Ascending aorta (tissue), 2 donors: ENCODE results near the gene SHB. TPM values are rescaled to one million over a fixed set of nuclear protein-coding genes. Genes with fewer than 3 reads are reported as not detected.
A peak's percentile ranks its signal among the peaks of the same experiment; 100 is the strongest.

Experiments
- DNase-seq, 2 donors: peaks; one replicate each; pipeline ENCODE4 v3.0.0-alpha.2; 2019; ENCODE audit warnings: low spot score in 2 of 2
- H3K27ac ChIP-seq, 2 donors: fragments of 200-600 bp; sonication (generic); one replicate each; pipeline ENCODE4 v1.5.1; 2016 to 2017; ENCODE audit warnings: mild to moderate bottlenecking in 1 of 2
- H3K27me3 ChIP-seq: fragments of 200-600 bp; sonication (generic); one replicate; pipeline ENCODE4 v1.5.1; 2017
- H3K36me3 ChIP-seq, 2 donors: fragments of 200-600 bp; sonication (generic); one replicate each; pipeline ENCODE4 v1.5.1; 2016
- H3K4me1 ChIP-seq, 2 donors: fragments of 200-600 bp; sonication (generic); one replicate each; pipeline ENCODE4 v1.5.1; 2016 to 2017; ENCODE audit warnings: mild to moderate bottlenecking in 1 of 2
- H3K4me3 ChIP-seq, 2 donors: fragments of 200-600 bp; sonication (generic); one replicate each; pipeline ENCODE4 v1.5.1; 2016 to 2017; ENCODE audit warnings: mild to moderate bottlenecking in 1 of 2
- H3K9me3 ChIP-seq, 2 donors: fragments of 200-600 bp; sonication (generic); one replicate each; pipeline ENCODE4 v1.5.1; 2016
- intact Hi-C: fragments of 100-400 bp; cut with DNase I; formaldehyde crosslinking; loops from one replicate; pipeline ENCODE4 v1.15.1; 2023
- total RNA-seq: library from RNA; depleted of rRNA; stranded (reverse); fragments of >200 nt; gene quantifications from one replicate; pipeline ENCODE4 v1.1.0, GENCODE V29; 2016
- TF ChIP-seq, protein P1 (sequence below), 3 experiments: fragments of 200-600 bp in 2 of 3; fragments of 450-650 bp in 1 of 3; sonication (generic) in 2 of 3; IDR thresholded peaks; one replicate each; pipeline ENCODE4 v1.5.1; 2016 to 2019; ENCODE audit warnings: antibody characterized with exemption in 3 of 3, mild to moderate bottlenecking in 1 of 3, moderate library complexity in 1 of 3

Gene SHB
- total RNA-seq, 1 donor from 2014 or later: 77.8 TPM

DNA sequence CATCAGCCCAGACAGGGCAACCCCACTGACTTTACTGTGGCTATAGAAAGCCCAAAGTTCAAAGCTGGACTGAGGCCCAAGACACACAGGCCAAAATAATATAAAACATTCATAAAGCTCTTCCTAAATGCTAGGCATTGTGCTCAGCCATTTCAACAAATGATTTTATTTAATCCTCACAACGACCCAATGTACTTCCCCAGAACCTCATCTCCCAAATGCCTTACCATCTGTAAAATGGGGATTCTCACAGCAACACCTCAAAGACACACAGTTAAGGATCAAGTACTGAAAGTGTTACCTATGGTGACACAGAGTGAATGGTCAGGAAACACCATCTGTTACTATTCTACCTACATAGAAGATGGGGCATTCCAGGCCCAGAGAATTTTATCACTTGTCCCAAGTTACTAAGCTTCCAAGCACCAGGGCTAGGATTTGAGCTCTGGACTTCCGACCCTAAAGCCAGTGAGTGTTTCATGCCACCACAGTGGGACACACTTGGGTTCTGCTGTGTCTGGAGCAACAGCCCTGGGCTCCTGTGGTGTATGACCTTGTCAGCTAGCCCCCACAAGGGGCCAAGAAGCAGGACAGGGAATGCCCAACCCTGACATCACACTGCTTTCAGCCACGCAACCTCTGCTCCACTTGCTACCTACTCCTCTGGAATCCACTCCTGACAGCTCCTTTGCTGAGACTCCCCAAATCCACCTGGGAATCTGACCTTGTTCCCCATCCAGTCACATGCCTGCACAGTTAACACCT is 15.1 kb downstream of the SHB start:
- intact Hi-C loops: no loop called here
- H3K9me3 ChIP-seq: no peaks in the 10 kb centered on the region
- peaks cover 5 to 20% of the 10 kb centered on the region in 2 donors for H3K4me1 ChIP-seq
- H3K27me3 ChIP-seq: no peaks in the 10 kb centered on the region
- no peak overlapping the region for H3K4me3 ChIP-seq
- H3K27ac ChIP-seq: no peak overlapping the region
- TF ChIP-seq, protein P1, sequence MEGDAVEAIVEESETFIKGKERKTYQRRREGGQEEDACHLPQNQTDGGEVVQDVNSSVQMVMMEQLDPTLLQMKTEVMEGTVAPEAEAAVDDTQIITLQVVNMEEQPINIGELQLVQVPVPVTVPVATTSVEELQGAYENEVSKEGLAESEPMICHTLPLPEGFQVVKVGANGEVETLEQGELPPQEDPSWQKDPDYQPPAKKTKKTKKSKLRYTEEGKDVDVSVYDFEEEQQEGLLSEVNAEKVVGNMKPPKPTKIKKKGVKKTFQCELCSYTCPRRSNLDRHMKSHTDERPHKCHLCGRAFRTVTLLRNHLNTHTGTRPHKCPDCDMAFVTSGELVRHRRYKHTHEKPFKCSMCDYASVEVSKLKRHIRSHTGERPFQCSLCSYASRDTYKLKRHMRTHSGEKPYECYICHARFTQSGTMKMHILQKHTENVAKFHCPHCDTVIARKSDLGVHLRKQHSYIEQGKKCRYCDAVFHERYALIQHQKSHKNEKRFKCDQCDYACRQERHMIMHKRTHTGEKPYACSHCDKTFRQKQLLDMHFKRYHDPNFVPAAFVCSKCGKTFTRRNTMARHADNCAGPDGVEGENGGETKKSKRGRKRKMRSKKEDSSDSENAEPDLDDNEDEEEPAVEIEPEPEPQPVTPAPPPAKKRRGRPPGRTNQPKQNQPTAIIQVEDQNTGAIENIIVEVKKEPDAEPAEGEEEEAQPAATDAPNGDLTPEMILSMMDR (IDR thresholded peaks at IDR 0.05): no peak
- H3K36me3 ChIP-seq: no peaks in the 10 kb centered on the region
- no peak for DNase-seq

DNA sequence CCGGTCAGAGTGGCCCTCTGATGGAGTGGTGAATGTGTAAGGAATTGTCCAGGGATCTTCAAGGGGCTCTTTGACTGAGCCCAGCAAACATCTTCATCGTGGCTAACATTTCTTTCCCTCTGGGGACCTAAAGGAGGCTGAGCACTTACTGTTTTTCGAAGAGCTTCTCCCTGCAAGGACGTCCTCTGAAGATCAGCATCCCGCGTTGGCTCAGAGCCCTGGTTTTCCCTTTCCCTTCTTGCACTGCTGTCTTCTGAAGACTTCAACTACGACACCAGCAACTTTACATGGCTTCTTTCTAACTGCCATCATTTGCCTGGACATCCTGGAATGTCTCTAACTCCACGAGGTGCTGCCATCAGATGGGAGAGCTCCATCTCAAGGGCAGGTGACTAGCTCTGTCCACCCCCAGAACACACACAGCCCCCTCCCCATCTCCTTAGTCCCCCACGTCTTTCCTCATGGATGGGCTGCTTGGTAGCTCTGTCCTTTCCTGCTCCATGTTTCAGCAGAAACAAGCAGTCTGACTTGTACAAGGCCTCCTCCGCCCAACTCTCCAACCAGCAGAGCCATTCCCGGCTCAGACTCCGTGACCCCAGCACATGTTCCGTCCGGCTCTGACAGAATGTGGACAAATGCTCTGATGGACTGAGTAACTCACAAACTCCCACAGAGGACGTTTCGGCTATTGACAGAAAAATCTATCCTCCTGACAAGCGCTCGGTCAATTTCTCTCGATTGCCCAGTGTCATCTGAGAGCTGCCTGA is 17.1 kb downstream of the SHB start:
- no peak for DNase-seq
- intact Hi-C loops: no loop called here
- Histone ChIP-seq H3K36me3 (no peaks in the 10 kb centered on the region), H3K27me3 (no peaks in the 10 kb centered on the region), H3K9me3 (no peaks in the 10 kb centered on the region), H3K4me3 (no peak overlapping the region), H3K27ac (no peak overlapping the region), H3K4me1 (peaks cover 10 to 21% of the 10 kb centered on the region in 2 donors)
- TF ChIP-seq, protein P1 (IDR thresholded peaks at IDR 0.05): no peak

DNA sequence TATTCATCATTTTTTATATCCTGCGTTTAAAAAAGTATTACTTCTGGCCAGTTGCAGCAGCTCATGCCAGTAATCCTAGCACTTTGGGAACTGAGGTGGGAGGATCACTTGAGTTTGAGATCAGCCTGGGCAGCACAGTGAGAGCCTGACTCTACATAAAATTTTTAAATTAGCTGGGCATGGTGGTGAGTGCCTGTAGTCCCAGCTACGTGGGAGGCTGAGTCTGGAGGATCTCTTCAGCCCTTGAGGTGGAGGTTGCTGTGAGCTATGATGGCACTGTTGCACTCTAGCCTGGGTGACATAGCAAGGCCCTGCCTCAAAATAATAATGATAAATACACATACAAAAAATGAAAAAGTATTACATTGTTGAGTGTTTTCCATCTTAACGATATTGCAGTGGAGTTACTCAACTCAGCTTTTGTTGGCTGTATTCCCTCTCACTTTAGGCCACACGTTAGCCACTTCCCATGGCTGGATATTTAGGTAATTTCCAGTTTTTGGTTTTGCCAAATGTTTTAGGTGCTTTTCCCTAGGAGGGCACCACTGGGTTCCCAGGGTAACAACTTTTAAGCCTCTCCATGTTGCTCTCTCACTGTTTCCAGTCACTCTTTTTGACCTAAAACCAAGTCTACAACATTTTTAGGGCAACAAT is 20.6 kb downstream of the SHB start:
- DNase-seq: no peak
- Histone ChIP-seq H3K4me1 (peaks cover 10 to 30% of the 10 kb centered on the region in 2 donors), H3K36me3 (no peaks in the 10 kb centered on the region), H3K9me3 (no peaks in the 10 kb centered on the region), H3K27ac (peak overlapping the region; percentile 76 to 85), H3K4me3 (peak overlapping the region in 1 of 2 donors; percentile 32), H3K27me3 (no peaks in the 10 kb centered on the region)
- intact Hi-C loops: loop anchor here (1.0 to 10.0 kb wide), 2 partner anchors 18 to 584 kb away; partner anchors contain the start of gene ZBTB5
- TF ChIP-seq, protein P1 (IDR thresholded peaks at IDR 0.05): no peak

DNA sequence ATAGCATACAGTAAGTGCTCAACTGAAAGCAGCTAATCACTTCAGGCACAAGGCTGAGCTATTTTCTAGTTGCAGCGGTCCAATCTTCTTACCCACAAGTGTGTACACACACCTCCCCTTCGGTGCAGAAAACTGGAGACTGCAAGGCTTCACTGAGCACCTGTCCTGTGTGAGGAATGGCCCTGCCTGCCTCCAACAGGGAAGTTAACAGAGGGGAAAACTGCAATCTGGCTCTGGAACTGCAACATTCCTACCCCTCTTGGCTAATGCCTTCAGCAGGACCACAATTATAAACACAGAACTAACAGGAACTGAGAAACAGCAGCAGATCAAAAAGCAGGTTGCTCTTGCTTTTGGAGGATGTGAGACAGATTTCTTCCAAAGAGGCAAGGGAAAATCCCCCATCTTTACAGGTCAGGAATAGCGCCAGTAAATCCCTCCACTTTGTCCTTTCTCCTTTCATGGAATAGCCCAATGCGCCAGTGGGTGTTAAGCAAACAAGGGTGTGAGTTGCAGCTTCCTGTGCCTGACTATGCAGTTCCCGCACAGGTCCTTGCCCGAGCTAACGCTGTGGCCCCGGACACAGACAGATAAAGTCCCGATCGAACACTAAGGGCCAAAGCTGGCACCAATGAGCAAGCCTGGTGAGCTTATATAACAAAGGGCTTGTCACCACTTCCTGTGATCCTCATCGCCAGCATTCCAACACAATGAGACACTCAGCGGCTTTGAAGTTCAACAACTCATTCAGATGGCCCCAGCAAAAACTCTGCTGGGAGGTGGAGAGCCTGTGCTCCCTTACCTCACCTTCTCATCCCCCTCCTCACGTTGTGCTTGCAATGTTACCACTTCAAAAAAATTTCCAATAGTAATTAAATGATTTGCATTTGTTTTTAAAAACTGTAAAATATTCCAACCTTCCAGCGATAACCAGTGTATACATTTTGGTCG is 21.5 kb downstream of the SHB start:
- Histone ChIP-seq H3K9me3 (no peaks in the 10 kb centered on the region), H3K4me3 (peak overlapping the region; percentile 5 to 32), H3K4me1 (peaks cover 13 to 37% of the 10 kb centered on the region in 2 donors), H3K36me3 (no peaks in the 10 kb centered on the region), H3K27ac (peak overlapping the region; percentile 76 to 85), H3K27me3 (no peaks in the 10 kb centered on the region)
- intact Hi-C loops: loop anchor here (1.0 to 10.0 kb wide), 3 partner anchors 19 to 583 kb away; partner anchors contain the start of gene ZBTB5
- TF ChIP-seq, protein P1 (IDR thresholded peaks at IDR 0.05): no peak
- DNase-seq: peak in 1 of 2 donors; percentile 89
